Measurements from ENCODE around the gene HNRNPC.

DNA sequence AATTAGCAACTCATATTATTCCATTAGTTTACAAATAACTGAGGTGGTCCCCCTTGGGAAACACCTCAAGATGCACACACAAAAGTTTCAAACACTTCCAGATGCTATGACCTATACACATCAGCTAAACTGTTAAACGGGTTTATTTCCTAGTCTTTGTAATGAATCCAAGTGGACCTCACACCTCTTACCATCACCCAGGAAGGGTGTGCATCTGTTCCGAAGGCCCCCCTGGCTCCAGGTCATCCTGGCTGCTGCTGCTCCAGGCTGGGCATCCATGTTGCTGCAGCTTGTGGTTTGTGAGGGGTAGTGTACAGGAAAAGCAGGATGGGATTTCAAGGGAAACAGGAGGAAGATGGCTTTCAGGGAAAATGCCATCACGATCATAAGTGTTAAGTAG, 6.8 kb downstream of the HNRNPC start:
- TF ChIP-seq, protein P1, sequence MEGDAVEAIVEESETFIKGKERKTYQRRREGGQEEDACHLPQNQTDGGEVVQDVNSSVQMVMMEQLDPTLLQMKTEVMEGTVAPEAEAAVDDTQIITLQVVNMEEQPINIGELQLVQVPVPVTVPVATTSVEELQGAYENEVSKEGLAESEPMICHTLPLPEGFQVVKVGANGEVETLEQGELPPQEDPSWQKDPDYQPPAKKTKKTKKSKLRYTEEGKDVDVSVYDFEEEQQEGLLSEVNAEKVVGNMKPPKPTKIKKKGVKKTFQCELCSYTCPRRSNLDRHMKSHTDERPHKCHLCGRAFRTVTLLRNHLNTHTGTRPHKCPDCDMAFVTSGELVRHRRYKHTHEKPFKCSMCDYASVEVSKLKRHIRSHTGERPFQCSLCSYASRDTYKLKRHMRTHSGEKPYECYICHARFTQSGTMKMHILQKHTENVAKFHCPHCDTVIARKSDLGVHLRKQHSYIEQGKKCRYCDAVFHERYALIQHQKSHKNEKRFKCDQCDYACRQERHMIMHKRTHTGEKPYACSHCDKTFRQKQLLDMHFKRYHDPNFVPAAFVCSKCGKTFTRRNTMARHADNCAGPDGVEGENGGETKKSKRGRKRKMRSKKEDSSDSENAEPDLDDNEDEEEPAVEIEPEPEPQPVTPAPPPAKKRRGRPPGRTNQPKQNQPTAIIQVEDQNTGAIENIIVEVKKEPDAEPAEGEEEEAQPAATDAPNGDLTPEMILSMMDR (conservative IDR thresholded peaks at IDR 0.05): no peak
- TF ChIP-seq ZFX (IDR thresholded peaks at IDR 0.05): no peak
